ENCODE measurements around the gene EFNA3. TPM values are rescaled to one million over a fixed set of nuclear protein-coding genes. Genes with fewer than 3 reads are reported as not detected.

The EFNA3 gene
- polyA plus RNA-seq, 2 donors: 16.3 to 21.7 TPM

DNA sequence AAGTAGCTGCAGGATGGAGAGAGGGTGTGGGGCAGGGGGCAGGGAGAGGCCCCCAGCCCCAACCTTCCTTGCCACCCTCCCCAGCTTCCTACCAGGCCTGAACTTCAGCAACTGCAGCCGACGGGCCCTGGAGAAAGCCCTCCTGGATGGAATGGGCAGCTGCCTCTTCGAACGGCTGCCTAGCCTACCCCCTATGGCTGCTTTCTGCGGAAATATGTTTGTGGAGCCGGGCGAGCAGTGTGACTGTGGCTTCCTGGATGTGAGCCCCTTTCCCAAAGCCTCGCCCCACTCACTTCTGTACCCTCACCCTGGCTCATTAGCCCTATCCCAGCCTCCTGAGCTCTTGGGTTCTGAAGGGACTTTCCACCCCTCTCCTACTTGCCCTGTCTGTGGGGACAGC, 21.5 kb upstream of the EFNA3 start:
- WGBS, 2 donors: 93 to 96% methylated on average over 7 to 8 of the region's 8 CpGs
- H3K27me3 ChIP-seq (ENCODE audit: control insufficient read depth in 1 of 2, insufficient read depth in 2 of 2, low read length in 2 of 2): no peaks in the 10 kb centered on the region
- peaks cover 0 to 2% of the 10 kb centered on the region in 2 donors for H3K9me3 ChIP-seq (ENCODE audit: control insufficient read depth in 2 of 2, insufficient read depth in 1 of 2, low read depth in 1 of 2, low read length in 1 of 2)
- peaks cover 8 to 9% of the 10 kb centered on the region in 2 donors for H3K4me1 ChIP-seq (ENCODE audit: control insufficient read depth in 2 of 2, insufficient read depth in 2 of 2, low read length in 1 of 2)
- peaks cover 26 to 52% of the 10 kb centered on the region in 2 donors for H3K36me3 ChIP-seq (ENCODE audit: control insufficient read depth in 2 of 2, insufficient read depth in 2 of 2, low read length in 1 of 2)
- H3K4me3 ChIP-seq (ENCODE audit: low read depth in 1 of 2, low read length in 2 of 2): no peak overlapping the region
- no peak overlapping the region for H3K27ac ChIP-seq (ENCODE audit: low read depth in 2 of 2, low read length in 1 of 2)

DNA sequence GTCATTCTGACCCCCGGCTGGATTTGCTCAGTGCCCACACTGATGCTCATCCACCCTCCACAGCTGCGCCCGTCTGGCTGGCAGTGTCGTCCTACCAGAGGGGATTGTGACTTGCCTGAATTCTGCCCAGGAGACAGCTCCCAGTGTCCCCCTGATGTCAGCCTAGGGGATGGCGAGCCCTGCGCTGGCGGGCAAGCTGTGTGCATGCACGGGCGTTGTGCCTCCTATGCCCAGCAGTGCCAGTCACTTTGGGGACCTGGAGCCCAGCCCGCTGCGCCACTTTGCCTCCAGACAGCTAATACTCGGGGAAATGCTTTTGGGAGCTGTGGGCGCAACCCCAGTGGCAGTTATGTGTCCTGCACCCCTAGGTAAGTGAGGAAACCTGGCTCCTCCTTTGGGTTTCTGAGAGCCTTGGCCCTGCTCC, 20.8 kb upstream of the EFNA3 start:
- no peak overlapping the region for H3K4me3 ChIP-seq (ENCODE audit: low read depth in 1 of 2, low read length in 2 of 2)
- peaks cover 8 to 12% of the 10 kb centered on the region in 2 donors for H3K4me1 ChIP-seq (ENCODE audit: control insufficient read depth in 2 of 2, insufficient read depth in 2 of 2, low read length in 1 of 2)
- H3K27ac ChIP-seq (ENCODE audit: low read depth in 2 of 2, low read length in 1 of 2): no peak overlapping the region
- 91% methylated on average over 13 of the region's 13 CpGs for WGBS, 2 donors
- no peaks in the 10 kb centered on the region for H3K27me3 ChIP-seq (ENCODE audit: control insufficient read depth in 1 of 2, insufficient read depth in 2 of 2, low read length in 2 of 2)
- peaks cover 0 to 2% of the 10 kb centered on the region in 2 donors for H3K9me3 ChIP-seq (ENCODE audit: control insufficient read depth in 2 of 2, insufficient read depth in 1 of 2, low read depth in 1 of 2, low read length in 1 of 2)
- peaks cover 26 to 52% of the 10 kb centered on the region in 2 donors for H3K36me3 ChIP-seq (ENCODE audit: control insufficient read depth in 2 of 2, insufficient read depth in 2 of 2, low read length in 1 of 2)

DNA sequence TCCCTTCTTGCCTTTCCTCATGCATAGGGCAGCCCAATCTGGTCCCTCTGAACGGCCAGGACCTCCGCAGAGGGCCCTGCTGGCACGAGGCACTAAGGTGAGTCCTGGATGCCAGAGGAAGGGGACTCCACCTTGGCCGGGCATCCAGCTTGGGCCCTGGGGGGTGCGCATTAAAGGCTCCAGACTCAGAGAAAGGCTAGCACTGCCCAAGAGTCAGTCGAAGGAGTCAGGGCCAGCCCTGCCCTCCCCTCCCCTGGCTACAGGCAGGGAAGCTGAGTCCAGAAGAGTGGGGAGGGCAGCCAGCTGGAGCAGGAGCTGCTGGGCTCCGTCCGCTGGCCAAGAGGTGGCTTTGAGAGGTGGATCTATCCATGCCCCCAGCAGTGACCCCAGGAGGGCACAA, 17.9 kb upstream of the EFNA3 start:
- peaks cover 26 to 41% of the 10 kb centered on the region in 2 donors for H3K36me3 ChIP-seq (ENCODE audit: control insufficient read depth in 2 of 2, insufficient read depth in 2 of 2, low read length in 1 of 2)
- H3K27me3 ChIP-seq (ENCODE audit: control insufficient read depth in 1 of 2, insufficient read depth in 2 of 2, low read length in 2 of 2): no peaks in the 10 kb centered on the region
- H3K4me1 ChIP-seq (ENCODE audit: control insufficient read depth in 2 of 2, insufficient read depth in 2 of 2, low read length in 1 of 2): peaks cover 6 to 15% of the 10 kb centered on the region in 2 donors
- no peak overlapping the region for H3K27ac ChIP-seq (ENCODE audit: low read depth in 2 of 2, low read length in 1 of 2)
- WGBS, 2 donors: 69 to 81% methylated on average over 8 of the region's 8 CpGs
- no peak overlapping the region for H3K4me3 ChIP-seq (ENCODE audit: low read depth in 1 of 2, low read length in 2 of 2)
- H3K9me3 ChIP-seq (ENCODE audit: control insufficient read depth in 2 of 2, insufficient read depth in 1 of 2, low read depth in 1 of 2, low read length in 1 of 2): peaks cover 0 to 2% of the 10 kb centered on the region in 2 donors

DNA sequence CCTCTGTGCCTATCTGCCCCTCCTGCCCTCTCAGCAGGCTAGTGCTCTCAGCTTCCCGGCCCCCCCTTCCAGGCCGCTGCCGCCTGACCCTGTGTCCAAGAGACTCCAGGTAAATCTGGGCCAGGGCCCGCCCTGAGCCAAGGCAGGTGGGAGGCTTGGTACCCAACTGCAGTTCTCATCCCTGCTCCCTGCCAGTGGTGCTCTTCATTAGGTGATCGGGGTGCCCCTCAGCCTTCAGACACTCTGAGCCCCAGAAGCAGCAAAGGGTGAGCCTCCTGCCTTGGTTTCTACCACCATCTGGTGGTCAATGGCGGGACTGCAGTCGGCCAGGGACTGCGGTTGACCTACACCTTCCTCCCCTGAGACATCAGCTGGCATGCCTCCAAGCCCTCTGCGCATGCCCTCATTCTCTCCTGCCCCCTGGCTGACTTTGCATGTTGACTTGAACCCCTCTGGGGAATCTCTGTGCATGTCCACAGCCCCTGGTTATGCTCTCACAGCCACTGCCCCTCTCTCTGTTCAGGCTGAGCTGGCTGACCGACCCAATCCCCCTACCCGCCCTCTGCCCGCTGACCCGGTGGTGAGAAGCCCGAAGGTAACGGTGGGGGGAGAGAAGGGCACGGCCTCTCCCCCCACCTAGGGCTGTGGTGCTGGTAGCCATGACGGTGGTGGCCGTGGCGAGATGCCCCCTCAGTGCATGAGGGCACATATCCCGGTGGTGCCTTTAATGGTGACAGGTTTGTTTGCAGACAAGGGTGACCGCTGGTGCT, 17.1 kb upstream of the EFNA3 start:
- Histone ChIP-seq H3K4me3 (ENCODE audit: low read depth in 1 of 2, low read length in 2 of 2) (no peak overlapping the region), H3K9me3 (ENCODE audit: control insufficient read depth in 2 of 2, insufficient read depth in 1 of 2, low read depth in 1 of 2, low read length in 1 of 2) (peaks cover 0 to 2% of the 10 kb centered on the region in 2 donors), H3K27me3 (ENCODE audit: control insufficient read depth in 1 of 2, insufficient read depth in 2 of 2, low read length in 2 of 2) (no peaks in the 10 kb centered on the region), H3K27ac (ENCODE audit: low read depth in 2 of 2, low read length in 1 of 2) (peak overlapping the region in 1 of 2 donors; percentile 15), H3K36me3 (ENCODE audit: control insufficient read depth in 2 of 2, insufficient read depth in 2 of 2, low read length in 1 of 2) (peaks cover 19 to 37% of the 10 kb centered on the region in 2 donors), H3K4me1 (ENCODE audit: control insufficient read depth in 2 of 2, insufficient read depth in 2 of 2, low read length in 1 of 2) (peaks cover 6 to 15% of the 10 kb centered on the region in 2 donors)
- whole genome bisulfite sequencing, 2 donors: 34 to 35% methylated on average over 20 to 21 of the region's 21 CpGs

DNA sequence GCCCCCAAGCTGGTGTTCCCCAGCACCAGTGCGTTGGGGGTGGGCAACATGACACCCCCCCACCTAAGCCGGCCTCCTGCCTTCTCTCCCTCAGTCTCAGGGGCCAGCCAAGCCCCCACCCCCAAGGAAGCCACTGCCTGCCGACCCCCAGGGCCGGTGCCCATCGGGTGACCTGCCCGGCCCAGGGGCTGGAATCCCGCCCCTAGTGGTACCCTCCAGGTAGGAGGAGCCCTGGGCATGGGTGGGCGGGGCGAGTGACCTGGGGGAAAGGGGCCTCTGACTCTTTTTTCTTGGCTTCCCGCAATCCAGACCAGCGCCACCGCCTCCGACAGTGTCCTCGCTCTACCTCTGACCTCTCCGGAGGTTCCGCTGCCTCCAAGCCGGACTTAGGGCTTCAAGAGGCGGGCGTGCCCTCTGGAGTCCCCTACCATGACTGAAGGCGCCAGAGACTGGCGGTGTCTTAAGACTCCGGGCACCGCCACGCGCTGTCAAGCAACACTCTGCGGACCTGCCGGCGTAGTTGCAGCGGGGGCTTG, 16.4 kb upstream of the EFNA3 start:
- Histone ChIP-seq H3K27me3 (ENCODE audit: control insufficient read depth in 1 of 2, insufficient read depth in 2 of 2, low read length in 2 of 2) (no peaks in the 10 kb centered on the region), H3K4me3 (ENCODE audit: low read depth in 1 of 2, low read length in 2 of 2) (no peak overlapping the region), H3K9me3 (ENCODE audit: control insufficient read depth in 2 of 2, insufficient read depth in 1 of 2, low read depth in 1 of 2, low read length in 1 of 2) (peaks cover 0 to 2% of the 10 kb centered on the region in 2 donors), H3K4me1 (ENCODE audit: control insufficient read depth in 2 of 2, insufficient read depth in 2 of 2, low read length in 1 of 2) (peaks cover 6 to 15% of the 10 kb centered on the region in 2 donors), H3K36me3 (ENCODE audit: control insufficient read depth in 2 of 2, insufficient read depth in 2 of 2, low read length in 1 of 2) (peaks cover 13 to 32% of the 10 kb centered on the region in 2 donors), H3K27ac (ENCODE audit: low read depth in 2 of 2, low read length in 1 of 2) (peak overlapping the region in 1 of 2 donors; percentile 74)
- 37 to 42% methylated on average over 29 of the region's 29 CpGs for WGBS, 2 donors

DNA sequence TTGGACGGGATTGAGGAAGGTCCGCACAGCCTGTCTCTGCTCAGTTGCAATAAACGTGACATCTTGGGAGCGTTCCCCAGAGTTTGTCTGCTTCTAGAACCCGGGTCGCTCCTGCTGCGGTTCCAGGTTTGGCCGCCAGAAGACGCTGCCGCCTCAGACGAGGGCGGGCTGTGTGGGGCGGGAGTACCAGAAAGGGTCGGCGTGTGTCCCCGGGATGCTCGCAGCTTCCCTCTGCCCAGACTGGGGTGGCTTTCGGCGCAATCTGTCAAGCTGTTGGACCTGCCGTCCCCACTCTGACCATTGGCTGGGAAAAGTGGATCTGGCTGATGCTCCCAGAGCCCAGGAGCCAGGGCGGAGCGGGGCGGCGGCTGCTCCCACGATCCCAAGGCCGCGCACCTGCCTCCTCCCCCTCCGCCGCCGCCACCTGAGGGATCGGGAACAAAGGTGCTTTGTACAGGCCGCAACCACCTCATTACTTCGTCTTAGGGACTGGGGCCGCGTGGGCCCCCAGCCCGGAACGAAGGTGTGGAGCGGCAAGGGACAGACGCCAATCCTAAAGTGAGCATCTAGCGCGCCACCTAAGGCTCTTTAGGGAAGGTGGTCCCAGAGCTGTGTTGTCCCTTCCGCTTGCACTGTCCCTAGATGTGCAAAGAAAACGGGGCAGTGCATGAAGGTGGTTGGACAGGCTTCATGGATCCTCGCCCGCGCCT, 15.8 kb upstream of the EFNA3 start:
- Histone ChIP-seq H3K27ac (ENCODE audit: low read depth in 2 of 2, low read length in 1 of 2) (peak overlapping the region; percentile 74 to 91), H3K4me3 (ENCODE audit: low read depth in 1 of 2, low read length in 2 of 2) (peak overlapping the region; percentile 55 to 92), H3K4me1 (ENCODE audit: control insufficient read depth in 2 of 2, insufficient read depth in 2 of 2, low read length in 1 of 2) (peaks cover 6 to 15% of the 10 kb centered on the region in 2 donors), H3K36me3 (ENCODE audit: control insufficient read depth in 2 of 2, insufficient read depth in 2 of 2, low read length in 1 of 2) (peaks cover 12 to 27% of the 10 kb centered on the region in 2 donors), H3K27me3 (ENCODE audit: control insufficient read depth in 1 of 2, insufficient read depth in 2 of 2, low read length in 2 of 2) (no peaks in the 10 kb centered on the region), H3K9me3 (ENCODE audit: control insufficient read depth in 2 of 2, insufficient read depth in 1 of 2, low read depth in 1 of 2, low read length in 1 of 2) (peaks cover 0 to 2% of the 10 kb centered on the region in 2 donors)
- WGBS, 2 donors: 8 to 11% methylated on average over 46 of the region's 46 CpGs

DNA sequence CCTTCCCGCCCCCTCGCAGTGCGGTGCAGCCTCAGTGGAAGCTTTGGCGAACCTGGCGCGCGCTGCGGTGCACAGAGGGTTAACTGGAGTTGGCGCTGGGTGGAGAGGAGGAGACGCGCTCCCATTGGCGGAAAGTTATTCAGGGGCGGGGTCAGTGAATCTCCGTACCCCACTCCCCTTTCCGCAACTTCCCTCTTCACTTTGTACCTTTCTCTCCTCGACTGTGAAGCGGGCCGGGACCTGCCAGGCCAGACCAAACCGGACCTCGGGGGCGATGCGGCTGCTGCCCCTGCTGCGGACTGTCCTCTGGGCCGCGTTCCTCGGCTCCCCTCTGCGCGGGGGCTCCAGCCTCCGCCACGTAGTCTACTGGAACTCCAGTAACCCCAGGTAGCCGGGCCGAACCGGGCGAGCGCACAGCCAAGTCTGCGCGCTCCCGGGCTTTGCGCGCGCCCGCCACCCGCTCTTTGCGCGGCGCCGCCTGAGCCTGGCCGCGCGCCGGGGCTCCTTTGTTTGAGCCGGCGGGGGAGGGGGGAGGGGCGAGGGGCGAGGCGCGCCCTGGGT, 15.0 kb upstream of the EFNA3 start, which contains the start of gene EFNA4:
EFNA4 (plus strand) TSS at position 191 of the 561 bp plus-strand sequence; CDS start at position 275, 84 bp downstream.
- Histone ChIP-seq H3K36me3 (ENCODE audit: control insufficient read depth in 2 of 2, insufficient read depth in 2 of 2, low read length in 1 of 2) (peaks cover 7 to 21% of the 10 kb centered on the region in 2 donors), H3K27ac (ENCODE audit: low read depth in 2 of 2, low read length in 1 of 2) (peak within 1 kb of the TSS; percentile 88 to 91), H3K27me3 (ENCODE audit: control insufficient read depth in 1 of 2, insufficient read depth in 2 of 2, low read length in 2 of 2) (no peaks in the 10 kb centered on the region), H3K4me1 (ENCODE audit: control insufficient read depth in 2 of 2, insufficient read depth in 2 of 2, low read length in 1 of 2) (peaks cover 6 to 15% of the 10 kb centered on the region in 2 donors), H3K9me3 (ENCODE audit: control insufficient read depth in 2 of 2, insufficient read depth in 1 of 2, low read depth in 1 of 2, low read length in 1 of 2) (no peaks in the 10 kb centered on the region), H3K4me3 (ENCODE audit: low read depth in 1 of 2, low read length in 2 of 2) (peak within 1 kb of the TSS; percentile 55 to 92)
- 0 to 1% methylated on average over 55 to 57 of the region's 57 CpGs for WGBS, 2 donors

DNA sequence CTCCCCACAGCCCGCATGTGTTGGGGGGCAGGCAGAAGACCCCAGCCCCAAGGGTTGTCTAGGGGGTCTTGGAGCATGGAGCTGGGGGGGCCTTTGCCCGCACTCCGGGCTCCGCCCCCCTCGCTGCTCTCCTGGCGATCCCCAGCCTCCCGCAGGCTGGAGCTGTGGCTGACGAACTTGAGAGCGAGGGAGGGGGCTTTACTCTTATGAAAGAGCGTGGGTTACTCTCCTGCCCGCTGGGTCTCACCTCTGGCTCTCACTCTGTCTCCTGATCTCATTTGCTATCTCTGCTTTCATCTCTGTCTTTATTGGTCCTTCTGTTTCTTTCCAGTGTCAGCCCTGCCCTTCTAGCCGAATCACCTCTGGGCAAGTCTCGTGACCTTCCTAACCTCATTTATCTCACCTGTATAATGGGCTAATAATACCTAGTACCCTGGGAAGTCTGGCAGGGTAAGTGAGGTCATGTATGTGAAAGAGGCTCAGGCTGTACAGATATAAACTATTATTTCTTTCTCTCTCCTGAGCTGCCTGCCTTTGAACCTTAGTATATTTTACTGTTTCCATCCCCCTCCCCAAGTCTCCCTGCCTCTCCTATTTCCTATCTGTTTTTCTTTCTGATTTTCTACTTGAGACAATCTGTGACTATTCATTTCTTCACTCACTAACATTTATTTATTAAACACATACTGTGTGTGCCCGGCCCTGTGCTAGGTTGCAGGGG, 14.4 kb upstream of the EFNA3 start:
- Histone ChIP-seq H3K27ac (ENCODE audit: low read depth in 2 of 2, low read length in 1 of 2) (peak overlapping the region; percentile 88 to 91), H3K27me3 (ENCODE audit: control insufficient read depth in 1 of 2, insufficient read depth in 2 of 2, low read length in 2 of 2) (no peaks in the 10 kb centered on the region), H3K4me1 (ENCODE audit: control insufficient read depth in 2 of 2, insufficient read depth in 2 of 2, low read length in 1 of 2) (peaks cover 6 to 15% of the 10 kb centered on the region in 2 donors), H3K36me3 (ENCODE audit: control insufficient read depth in 2 of 2, insufficient read depth in 2 of 2, low read length in 1 of 2) (peaks cover 6 to 27% of the 10 kb centered on the region in 2 donors), H3K9me3 (ENCODE audit: control insufficient read depth in 2 of 2, insufficient read depth in 1 of 2, low read depth in 1 of 2, low read length in 1 of 2) (no peaks in the 10 kb centered on the region), H3K4me3 (ENCODE audit: low read depth in 1 of 2, low read length in 2 of 2) (peak overlapping the region; percentile 55 to 92)
- 8 to 10% methylated on average over 14 of the region's 14 CpGs for WGBS, 2 donors
